Fibroblast of villous mesenchyme (primary cell): ENCODE results near the gene CD1C. TPM values are rescaled to one million over a fixed set of nuclear protein-coding genes. Genes with fewer than 3 reads are reported as not detected.

ENCODE experiments used
- DNase-seq: peaks from one replicate; pipeline ENCODE4 v3.0.0-alpha.2; 2010; ENCODE audit warnings: low read depth
- H3K4me3 ChIP-seq: 2 replicates; pipeline ENCODE4 v1.5.1; 2011; ENCODE audit warnings: low read depth, mild to moderate bottlenecking, low read length
- total RNA-seq: library from RNA; depleted of rRNA; stranded (reverse); fragments of >200 nt; gene quantifications from 2 replicates; pipeline ENCODE4 v1.2.3, GENCODE V29; 2012
- TF ChIP-seq, protein P1 (sequence below): IDR thresholded peaks from 2 replicates; pipeline ENCODE4 v1.5.1; 2012; ENCODE audit warnings: low read depth, mild to moderate bottlenecking, low read length; ENCODE audit not compliant: insufficient read depth

CD1C gene
- total RNA-seq, 1 donor, result not detected

DNA sequence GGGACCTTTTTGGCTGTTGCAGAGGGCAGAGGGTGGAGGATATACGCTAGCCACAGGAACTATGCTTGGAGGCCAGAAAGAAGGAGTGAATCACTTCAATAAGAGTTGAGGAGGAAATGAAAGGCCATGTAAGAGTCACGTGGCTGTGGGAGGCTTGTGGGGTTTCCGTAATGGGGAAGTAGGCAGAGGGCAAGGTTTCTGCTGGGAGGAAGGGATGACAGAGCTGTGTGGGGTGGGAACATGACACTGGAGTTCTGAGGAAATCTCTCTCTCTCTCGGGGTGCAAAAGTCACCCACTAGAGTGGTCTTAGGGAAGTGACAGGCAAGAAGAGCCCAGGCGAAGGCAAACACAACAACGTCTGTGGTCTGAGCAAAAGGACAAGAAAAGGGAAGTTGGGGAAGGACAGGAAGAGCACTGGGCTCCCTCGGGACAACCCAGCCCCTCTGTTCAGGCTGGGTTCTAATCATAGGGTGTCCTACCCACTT, 3.9 kb upstream of the CD1C start:
- no peak for DNase-seq
- no peak overlapping the region for H3K4me3 ChIP-seq
- TF ChIP-seq, protein P1, sequence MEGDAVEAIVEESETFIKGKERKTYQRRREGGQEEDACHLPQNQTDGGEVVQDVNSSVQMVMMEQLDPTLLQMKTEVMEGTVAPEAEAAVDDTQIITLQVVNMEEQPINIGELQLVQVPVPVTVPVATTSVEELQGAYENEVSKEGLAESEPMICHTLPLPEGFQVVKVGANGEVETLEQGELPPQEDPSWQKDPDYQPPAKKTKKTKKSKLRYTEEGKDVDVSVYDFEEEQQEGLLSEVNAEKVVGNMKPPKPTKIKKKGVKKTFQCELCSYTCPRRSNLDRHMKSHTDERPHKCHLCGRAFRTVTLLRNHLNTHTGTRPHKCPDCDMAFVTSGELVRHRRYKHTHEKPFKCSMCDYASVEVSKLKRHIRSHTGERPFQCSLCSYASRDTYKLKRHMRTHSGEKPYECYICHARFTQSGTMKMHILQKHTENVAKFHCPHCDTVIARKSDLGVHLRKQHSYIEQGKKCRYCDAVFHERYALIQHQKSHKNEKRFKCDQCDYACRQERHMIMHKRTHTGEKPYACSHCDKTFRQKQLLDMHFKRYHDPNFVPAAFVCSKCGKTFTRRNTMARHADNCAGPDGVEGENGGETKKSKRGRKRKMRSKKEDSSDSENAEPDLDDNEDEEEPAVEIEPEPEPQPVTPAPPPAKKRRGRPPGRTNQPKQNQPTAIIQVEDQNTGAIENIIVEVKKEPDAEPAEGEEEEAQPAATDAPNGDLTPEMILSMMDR, result no peak

GRCh38 chr1:158286487-158286886, 3.2 kb upstream of the CD1C start:
- DNase-seq, result no peak
- no peak overlapping the region for H3K4me3 ChIP-seq
- TF ChIP-seq, protein P1, result no peak

GRCh38 chr1:158286941-158287346, 2.8 kb upstream of the CD1C start:
- DNase-seq, result no peak
- no peak overlapping the region for H3K4me3 ChIP-seq
- TF ChIP-seq, protein P1, result no peak

- H3K4me3 ChIP-seq, result no peak overlapping the region
- TF ChIP-seq, protein P1, result no peak
- no peak for DNase-seq
Measured at GRCh38 chr1:158290321-158290844, 660 bp downstream of the CD1C start.

- H3K4me3 ChIP-seq, result no peak overlapping the region
- DNase-seq, result no peak
- TF ChIP-seq, protein P1, result no peak
Measured at GRCh38 chr1:158295791-158296190, 6.1 kb downstream of the CD1C start.

DNA sequence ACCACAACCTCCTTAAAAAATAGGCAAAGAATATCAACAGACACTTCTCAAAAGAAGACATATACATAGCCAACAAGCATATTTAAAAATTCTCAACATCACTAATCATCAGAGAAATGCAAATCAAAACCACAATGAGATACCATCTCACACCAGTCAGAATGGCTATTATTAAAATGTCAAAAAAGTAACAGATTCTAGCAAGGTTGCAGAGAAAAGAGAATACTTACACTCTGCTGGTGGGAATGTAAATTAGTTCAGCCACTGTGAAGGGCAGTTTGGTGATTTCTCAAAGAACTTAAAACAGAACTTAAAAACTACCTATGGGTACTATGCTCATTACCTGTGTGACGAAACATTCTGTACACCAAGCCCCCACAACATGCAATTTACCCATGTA, 20.9 kb downstream of the CD1C start:
- TF ChIP-seq, protein P1, result no peak
- H3K4me3 ChIP-seq, result no peak overlapping the region
- DNase-seq, result no peak

DNA sequence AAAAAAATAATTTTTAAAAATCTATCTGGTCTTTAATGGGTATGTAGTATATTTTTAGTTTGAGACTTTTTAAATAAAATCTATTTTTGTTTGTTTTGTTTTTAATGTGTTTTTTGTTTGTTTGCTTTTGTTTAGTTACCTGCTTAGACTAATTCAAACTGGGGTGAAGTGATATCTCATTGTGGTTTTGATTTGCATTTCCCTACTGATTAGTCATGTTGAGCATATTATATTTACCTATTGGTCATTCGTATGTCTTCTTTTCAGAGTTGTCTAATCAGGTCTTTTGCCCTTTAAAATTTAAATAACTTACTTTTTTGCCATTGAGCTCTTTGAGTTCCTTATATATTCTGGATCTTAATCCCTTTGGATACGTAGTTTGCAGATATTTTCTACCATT, 21.3 kb downstream of the CD1C start:
- H3K4me3 ChIP-seq, result no peak overlapping the region
- DNase-seq, result no peak
- TF ChIP-seq, protein P1, result no peak
